HCT116 (cell line): ENCODE data around the gene TMOD3.

Experiments
- CTCF ChIP-seq, 3 experiments: fragments of 200-600 bp in 1 of 3; sonication (generic) in 1 of 3; IDR thresholded peaks in 2 of 3; conservative IDR thresholded peaks in 1 of 3; 2 replicates each; pipeline ENCODE4 v1.5.1; 2012 to 2017; ENCODE audit warnings: low read depth in 2 of 3, low read length in 2 of 3, antibody characterized with exemption in 1 of 3, borderline replicate concordance in 1 of 3, control low read depth in 1 of 3, mild to moderate bottlenecking in 1 of 3, mixed read lengths in 1 of 3, mixed run types in 1 of 3, moderate library complexity in 1 of 3; ENCODE audit not compliant: insufficient read depth in 1 of 3
- JUND ChIP-seq: IDR thresholded peaks from 2 replicates; pipeline ENCODE4 v1.6.1; 2012
- MAX ChIP-seq: IDR thresholded peaks from 2 replicates; pipeline ENCODE4 v1.6.1; 2012
- POLR2A ChIP-seq: IDR thresholded peaks from 2 replicates; pipeline ENCODE4 v1.7.0; 2011; ENCODE audit warnings: borderline replicate concordance; ENCODE audit not compliant: insufficient read depth, insufficient read length; ENCODE audit errors: extremely low read depth
- RAD21 ChIP-seq: IDR thresholded peaks from 2 replicates; pipeline ENCODE4 v1.6.1; 2012; ENCODE audit warnings: low read depth, mild to moderate bottlenecking
- SP1 ChIP-seq: IDR thresholded peaks from 2 replicates; pipeline ENCODE4 v1.6.1; 2012; ENCODE audit warnings: low read depth
- SRF ChIP-seq: IDR thresholded peaks from 2 replicates; pipeline ENCODE4 v1.6.1; 2012; ENCODE audit warnings: low read depth
- YY1 ChIP-seq: IDR thresholded peaks from 2 replicates; pipeline ENCODE4 v1.6.1; 2011; ENCODE audit warnings: low read length, low read depth, moderate library complexity, mild to moderate bottlenecking; ENCODE audit not compliant: insufficient replicate concordance; ENCODE audit errors: extremely low read depth
- ZNF274 ChIP-seq: fragments of 200-500 bp; sonication (Bioruptor generic); IDR thresholded peaks from 2 replicates; pipeline ENCODE4 v1.6.1; 2014; ENCODE audit warnings: mild to moderate bottlenecking, low read depth, low read length, inconsistent platforms

- TF ChIP-seq RAD21 (no peak), CTCF (IDR thresholded peaks at IDR 0.05 in 2 of 3, conservative IDR thresholded peaks at IDR 0.05 in 1 of 3; ENCODE audit: borderline replicate concordance in 1 of 3, insufficient read depth in 1 of 3, low read depth in 2 of 3, low read length in 2 of 3) (no peak), MAX (no peak), JUND (no peak), YY1 (no peak), SRF (no peak), ZNF274 (no peak), SP1 (no peak), POLR2A (no peak)
Measured at GRCh38 chr15:51814606-51815005, 14.8 kb upstream of the TMOD3 start.
